GM19099 (cell line): ENCODE data around the gene NRP2.

ENCODE experiments used
- POLR2A ChIP-seq: IDR thresholded peaks from 3 replicates; pipeline ENCODE4 v1.6.1; 2011; ENCODE audit warnings: low read depth; ENCODE audit not compliant: insufficient read length; ENCODE audit errors: extremely low read depth

Gene NRP2

DNA sequence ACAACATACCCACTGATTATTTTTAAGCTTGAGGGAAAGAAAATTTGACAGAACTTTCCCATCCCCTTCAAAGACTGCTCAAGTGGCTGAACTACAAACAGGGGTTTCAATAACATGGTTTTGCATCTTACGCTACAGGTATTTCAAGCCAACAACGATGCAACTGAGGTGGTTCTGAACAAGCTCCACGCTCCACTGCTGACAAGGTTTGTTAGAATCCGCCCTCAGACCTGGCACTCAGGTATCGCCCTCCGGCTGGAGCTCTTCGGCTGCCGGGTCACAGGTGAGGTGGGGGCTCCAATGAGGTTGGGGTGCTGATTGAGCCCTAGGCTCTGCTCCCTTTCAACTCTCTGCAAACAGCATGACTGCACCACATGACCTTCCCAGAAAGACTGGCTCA, 58.1 kb downstream of the NRP2 start:
- TF ChIP-seq POLR2A: no peak

GRCh38 chr2:205741256-205741978, 59.1 kb downstream of the NRP2 start:
- TF ChIP-seq POLR2A: no peak

GRCh38 chr2:205743137-205743536, 60.8 kb downstream of the NRP2 start:
- no peak for TF ChIP-seq POLR2A

GRCh38 chr2:205744074-205744591, 61.8 kb downstream of the NRP2 start:
- no peak for TF ChIP-seq POLR2A

DNA sequence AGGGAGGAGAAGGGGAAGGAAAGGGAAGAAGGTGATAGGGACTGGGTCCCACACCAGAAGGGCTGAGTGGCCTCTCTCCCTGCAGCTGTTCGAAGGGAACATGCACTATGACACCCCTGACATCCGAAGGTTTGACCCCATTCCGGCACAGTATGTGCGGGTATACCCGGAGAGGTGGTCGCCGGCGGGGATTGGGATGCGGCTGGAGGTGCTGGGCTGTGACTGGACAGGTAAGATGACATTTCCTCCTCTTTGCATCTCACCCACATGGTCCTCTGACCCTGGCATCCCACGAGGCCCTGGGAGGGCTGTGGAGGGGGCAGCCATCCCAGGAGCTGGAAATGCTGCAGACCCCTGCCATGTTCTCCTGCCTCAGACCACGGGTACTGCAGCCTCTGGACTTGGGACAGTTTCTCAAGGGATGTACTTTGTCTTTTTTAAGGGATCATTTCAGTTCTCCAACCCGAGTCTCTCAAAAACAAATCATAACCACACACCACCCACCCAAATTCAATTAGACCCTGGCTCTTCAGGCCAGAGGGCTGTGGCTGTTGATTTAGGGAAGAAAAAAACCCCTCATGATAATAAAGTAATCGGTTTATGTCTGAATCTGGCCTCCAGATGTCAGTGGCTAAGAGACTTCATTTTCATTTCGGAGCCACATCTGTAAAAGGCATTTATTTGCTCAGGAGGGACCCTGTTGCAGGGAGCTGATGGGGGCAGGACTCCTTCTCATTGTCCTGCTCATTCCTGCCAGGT, 63.5 kb downstream of the NRP2 start:
- TF ChIP-seq POLR2A: no peak

DNA sequence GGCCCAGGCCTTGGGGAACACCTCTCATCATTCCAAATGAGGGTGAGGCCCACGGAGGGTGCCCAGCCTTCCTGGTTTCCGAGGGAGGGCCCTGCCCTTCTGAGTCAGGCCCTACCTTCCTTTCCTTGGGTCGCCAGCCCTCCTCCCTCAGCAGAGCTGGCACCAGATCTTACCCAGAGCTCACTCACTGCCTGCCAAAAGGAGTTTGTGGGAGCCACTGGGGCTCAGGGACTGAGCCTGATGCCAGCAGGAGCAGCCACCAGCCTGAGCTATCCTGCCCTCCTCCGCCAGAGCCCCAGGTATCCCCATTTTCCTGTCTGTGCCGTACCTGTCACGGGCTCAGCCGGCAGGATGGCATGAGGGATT, 64.1 kb downstream of the NRP2 start:
- no peak for TF ChIP-seq POLR2A

DNA sequence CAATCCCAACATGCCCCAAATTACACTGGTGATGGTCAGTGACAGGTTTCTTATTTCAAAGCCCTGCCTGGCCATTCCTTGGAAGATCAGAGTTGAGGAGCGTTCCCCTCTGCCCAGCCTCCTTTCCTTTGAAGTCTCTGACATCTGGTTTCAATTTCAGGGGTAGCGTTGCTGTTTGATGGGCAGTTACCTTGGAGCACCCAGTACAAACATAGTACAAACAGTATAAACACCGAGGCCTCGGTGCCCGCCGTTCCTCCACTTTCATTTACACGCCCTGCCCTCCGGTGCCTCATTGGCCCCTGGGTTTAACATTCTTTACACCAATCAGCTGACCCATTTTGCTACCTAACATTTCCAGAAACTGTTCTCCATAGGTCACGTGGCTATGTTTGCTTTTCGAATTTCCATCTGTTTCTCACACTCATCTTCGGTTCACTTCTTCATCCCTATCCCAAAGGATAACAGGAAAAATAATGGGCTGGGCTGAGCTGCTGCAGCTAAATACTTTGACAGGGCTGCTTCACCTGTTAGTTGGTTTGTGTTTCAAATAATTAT, 65.6 kb downstream of the NRP2 start:
- TF ChIP-seq POLR2A: no peak

DNA sequence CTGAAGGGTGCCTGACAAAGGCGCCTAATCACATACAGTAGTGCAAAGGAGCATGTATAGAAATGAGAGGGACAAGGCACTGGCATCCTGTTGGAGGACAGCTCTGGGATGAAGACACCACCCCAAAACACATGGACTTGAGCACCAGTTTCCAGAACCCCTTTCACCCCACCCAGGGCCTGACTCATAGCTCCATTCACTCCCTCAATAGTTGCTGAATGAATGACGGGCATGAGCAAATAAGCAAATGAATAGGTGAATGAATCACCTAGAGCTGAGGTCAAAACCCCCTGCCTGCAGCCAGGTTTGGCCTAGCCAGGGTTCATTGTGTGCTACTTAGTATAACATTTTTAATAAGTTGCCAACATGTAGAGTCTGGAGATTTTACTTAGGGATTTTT, 66.3 kb downstream of the NRP2 start:
- no peak for TF ChIP-seq POLR2A

- TF ChIP-seq POLR2A: no peak
Observed at GRCh38 chr2:205749078-205749477, 66.8 kb downstream of the NRP2 start.

- no peak for TF ChIP-seq POLR2A
Observed at GRCh38 chr2:205750797-205751196, 68.5 kb downstream of the NRP2 start.

GRCh38 chr2:205751569-205752031, 69.3 kb downstream of the NRP2 start:
- no peak for TF ChIP-seq POLR2A

- TF ChIP-seq POLR2A: no peak
Observed at GRCh38 chr2:205752296-205752820, 70.1 kb downstream of the NRP2 start.

DNA sequence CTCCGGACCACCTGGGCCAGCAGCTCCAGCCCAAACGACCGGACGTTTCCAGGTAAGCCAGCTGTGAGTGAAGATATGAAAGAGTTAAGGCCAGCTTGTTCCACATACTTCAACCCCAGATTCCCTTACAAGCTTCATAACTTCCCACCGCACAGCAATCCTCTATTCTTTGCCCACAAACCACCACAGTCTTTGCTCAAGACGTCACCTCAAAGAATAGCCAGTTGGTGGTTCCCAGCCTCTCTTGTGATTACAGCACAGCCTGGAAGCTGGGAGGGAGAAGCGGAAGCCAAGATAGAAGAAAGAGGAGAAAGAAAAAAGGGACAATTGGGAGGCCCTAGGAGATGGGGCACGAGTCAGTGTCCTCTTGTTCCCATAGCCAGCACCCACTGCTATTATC, 70.6 kb downstream of the NRP2 start:
- TF ChIP-seq POLR2A: no peak

GRCh38 chr2:205754285-205754923, 72.1 kb downstream of the NRP2 start:
- no peak for TF ChIP-seq POLR2A

DNA sequence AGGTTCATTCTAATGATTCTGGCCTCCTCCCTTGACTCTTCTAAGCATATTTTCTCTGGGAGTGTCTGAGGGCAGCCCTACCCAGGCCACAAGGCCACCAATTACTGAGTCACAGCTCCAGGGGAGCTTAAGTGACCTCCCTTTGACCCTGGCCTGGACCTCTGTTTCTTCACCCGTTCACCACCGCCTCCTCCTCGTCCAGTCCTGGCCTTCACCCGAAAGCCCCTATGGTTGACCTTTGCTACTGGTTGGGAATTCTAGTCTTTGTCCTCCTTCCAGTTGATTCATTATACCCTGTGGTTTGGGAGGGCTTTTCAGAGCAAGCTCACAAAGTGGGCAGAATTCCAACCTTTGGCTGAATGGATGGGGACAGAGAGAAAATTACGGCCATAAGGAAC, 72.6 kb downstream of the NRP2 start:
- no peak for TF ChIP-seq POLR2A
